ENCODE measurements around the gene RFPL2.

DNA sequence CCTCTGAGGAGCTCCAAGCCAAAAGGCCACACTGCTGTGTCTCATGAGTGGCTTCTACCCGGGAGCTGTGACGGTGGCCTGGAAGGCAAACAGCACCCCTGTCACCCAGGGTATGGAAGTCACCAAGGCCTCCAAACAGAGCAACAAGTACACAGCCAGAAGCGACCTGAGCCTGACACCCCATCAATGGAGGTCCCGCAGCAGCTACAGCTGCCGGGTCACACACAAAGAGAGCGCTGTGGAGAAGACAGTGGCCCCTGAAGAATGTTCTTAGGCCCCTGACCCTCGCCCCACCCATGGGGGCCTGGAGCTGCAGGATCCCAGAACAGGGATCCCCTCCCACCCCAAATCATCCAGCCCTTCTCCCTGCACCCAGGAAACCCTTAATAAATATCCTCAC lies 4.9 kb downstream of the RFPL2 start:
- TF ChIP-seq, protein P1, sequence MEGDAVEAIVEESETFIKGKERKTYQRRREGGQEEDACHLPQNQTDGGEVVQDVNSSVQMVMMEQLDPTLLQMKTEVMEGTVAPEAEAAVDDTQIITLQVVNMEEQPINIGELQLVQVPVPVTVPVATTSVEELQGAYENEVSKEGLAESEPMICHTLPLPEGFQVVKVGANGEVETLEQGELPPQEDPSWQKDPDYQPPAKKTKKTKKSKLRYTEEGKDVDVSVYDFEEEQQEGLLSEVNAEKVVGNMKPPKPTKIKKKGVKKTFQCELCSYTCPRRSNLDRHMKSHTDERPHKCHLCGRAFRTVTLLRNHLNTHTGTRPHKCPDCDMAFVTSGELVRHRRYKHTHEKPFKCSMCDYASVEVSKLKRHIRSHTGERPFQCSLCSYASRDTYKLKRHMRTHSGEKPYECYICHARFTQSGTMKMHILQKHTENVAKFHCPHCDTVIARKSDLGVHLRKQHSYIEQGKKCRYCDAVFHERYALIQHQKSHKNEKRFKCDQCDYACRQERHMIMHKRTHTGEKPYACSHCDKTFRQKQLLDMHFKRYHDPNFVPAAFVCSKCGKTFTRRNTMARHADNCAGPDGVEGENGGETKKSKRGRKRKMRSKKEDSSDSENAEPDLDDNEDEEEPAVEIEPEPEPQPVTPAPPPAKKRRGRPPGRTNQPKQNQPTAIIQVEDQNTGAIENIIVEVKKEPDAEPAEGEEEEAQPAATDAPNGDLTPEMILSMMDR (IDR thresholded peaks at IDR 0.05) = no peak
- no peak for TF ChIP-seq POLR2A (IDR thresholded peaks at IDR 0.05)
